Embryonic facial prominence (tissue), 1 donor: ENCODE data around the gene PFKFB3.
"Not testable (repeated sequence)": the region's sequence is repeated elsewhere in the genome, so short reads cannot be mapped to it uniquely, and the experiment has no call there.

Experiments
- DNase-seq: peaks from one replicate; pipeline ENCODE4 v3.0.0-alpha.2; 2016; ENCODE audit errors: extremely low spot score

The PFKFB3 gene

DNA sequence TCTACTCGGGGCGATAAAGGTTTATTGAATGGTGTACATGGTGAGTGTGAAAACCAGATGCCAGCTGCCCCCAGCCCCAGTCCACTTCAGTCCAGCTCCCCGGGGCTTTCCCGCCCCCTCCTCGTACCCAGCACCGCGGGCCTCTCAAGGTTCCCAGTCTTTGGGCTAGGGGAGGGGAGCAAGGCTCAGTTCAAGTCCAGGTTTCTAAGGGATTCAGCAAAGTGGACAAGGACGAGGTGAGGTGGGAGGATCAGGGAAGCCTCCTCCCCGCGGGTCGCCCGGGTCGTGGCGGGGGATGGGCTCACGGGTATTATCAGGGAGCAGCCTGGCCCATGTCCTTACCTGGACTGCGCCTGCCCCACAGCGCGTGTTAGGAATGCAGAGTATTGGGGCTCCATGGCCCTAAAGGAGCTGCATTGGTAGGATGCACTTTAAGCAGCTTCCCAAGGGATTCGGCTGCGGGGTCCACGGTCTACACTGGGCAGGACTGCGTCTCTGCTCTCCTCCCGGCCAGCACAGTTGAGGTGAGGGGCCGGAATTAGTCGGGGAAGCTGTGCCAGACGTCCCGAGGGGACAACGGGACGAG, 541 bp upstream of the PFKFB3 start:
- DNase-seq: no peak

DNA sequence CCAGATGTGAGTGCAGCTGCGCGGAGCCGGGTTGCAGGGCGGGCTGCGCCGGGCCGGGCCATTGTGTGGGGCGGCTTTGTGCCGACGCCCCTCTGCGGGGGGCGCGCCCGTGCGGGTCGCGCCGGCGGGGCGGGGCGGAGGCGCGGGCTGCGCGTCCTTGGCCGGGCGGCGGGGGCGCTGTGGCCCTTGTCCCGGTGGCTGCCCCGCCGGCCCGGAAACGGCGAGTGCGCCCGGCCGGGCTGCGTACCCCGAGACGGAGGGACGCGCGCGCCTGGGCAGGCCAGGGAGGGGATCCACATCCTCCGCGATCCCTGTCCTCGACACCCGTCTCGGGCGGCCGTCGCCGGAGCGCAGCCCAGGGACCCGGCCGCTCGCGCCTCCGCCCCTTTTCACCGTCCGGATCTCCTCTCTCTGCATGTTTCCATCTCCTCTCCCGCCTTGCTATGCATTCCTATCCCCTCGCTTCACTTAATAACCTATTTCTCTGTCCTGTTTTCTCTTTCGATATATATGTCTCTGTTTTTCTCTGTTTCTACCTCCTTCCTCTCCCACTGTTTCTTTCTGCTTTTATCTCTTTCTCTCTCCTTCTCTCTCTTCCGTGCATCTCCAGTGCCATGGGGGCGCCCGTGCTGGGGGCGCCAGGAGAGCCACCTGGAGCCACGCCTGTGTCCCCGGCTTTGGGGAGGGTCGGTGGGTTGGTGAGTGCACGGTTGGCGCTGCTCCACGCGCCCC, 765 bp downstream of the PFKFB3 start:
- no peak for DNase-seq

DNA sequence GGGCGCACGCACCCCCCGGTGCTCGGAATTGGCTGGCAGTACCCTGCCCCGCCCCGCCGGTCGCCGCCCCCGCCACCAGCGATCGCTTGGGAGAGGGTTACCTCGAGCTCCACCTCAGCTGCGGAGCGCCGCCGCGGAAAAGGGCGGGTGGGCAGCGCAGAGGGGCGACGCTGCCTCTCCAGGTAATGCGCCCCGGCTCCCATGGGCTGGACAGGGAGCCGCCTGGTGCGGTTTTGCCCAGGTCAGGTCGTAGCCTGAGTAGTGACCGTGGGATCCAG, 1.3 kb downstream of the PFKFB3 start:
- DNase-seq: no peak

DNA sequence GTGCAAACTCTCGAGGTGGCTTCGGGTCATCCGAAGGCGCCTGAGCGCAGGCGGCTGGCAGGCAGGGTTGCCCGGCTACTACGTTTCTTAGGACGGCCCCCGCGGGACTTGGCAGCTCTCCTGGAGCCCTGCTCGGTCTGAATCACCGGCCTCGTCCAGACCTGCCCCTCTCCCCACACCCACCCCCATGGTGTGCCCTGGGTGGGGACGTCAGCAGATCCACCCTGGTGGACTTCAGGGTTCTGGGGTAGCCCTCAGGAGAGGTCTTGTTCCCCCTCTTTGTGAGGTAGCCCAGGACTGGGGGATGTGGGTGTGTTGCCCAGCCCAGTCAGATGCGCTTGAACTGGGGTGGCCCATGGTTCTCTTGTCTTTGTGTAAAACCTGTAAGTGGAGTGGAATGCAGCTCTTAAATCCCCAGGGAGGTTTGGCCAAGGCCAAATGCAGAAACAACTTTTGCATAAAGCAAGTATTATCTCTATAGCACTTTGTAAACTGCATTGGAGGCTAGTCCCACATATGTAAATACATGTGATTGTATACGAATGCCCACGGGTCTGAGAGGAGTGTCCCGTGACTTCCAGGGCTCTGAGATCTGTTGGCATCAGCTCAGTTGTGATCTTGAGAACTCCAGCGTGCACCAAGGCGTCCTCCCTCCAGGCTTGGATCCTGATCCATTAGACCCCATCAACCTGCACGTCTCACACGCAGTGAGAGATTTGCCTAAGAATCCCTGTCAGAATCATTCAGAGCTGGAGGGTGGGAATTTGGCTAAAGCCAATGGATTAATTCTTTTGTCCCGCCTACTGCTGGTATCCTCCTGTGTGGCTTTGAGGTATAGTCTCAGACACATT, 1.8 kb downstream of the PFKFB3 start:
- DNase-seq: no peak

DNA sequence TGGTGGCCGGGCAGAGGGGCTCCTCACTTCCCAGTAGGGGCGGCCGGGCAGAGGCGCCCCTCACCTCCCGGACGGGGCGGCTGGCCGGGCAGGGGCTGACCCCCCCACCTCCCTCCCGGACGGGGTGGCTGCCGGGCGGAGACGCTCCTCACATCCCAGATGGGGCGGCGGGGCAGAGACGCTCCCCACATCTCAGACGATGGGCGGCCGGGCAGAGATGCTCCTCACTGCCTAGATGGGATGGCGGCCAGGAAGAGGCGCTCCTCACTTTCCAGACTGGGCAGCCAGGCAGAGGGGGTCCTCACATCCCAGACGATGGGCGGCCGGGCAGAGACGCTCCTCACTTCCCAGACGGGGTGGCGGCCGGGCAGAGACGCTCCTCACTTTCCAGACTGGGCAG, 3.8 kb downstream of the PFKFB3 start:
- not testable (repeated sequence) for DNase-seq

DNA sequence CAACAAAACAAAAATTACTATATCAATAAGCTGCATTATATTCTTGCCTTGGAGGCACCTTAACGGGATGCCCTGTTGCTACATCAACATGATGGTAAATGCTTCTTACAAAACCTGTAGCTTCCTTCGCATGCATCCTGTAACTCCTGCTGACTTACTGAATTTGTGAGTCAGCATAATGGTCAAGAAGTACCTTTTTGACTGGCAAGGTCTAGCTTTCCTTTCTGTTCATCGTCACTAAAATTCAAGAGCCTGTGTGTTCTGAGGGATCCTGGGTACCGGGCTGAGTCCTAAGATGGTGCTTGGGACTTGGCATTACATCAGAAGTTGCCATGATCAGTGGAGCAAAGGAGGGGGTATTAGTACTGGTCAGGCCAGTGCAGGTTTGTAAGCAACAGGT, 4.9 kb downstream of the PFKFB3 start:
- no peak for DNase-seq

GRCh38 chr10:6208799-6209235, 6.1 kb downstream of the PFKFB3 start:
- DNase-seq: no peak

DNA sequence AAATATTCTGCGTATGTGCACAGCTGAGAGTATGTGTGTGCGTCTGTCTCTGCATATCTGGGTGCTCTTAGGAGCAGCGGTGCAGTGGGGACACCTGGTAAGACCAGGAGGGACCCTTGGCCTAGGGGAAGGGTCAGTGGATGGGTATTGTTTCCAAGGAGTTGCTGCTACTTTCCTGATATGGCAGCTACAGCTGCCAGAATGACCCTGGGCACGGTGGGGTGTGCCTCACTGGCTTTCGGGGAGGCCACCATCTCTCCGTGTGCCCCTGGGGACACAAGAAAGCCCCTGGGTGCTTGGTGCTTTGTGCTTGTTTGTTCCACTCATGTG, 8.6 kb downstream of the PFKFB3 start:
- DNase-seq: no peak

GRCh38 chr10:6211671-6212635, 9.2 kb downstream of the PFKFB3 start:
- no peak for DNase-seq

GRCh38 chr10:6212806-6213205, 10.1 kb downstream of the PFKFB3 start:
- DNase-seq: no peak

DNA sequence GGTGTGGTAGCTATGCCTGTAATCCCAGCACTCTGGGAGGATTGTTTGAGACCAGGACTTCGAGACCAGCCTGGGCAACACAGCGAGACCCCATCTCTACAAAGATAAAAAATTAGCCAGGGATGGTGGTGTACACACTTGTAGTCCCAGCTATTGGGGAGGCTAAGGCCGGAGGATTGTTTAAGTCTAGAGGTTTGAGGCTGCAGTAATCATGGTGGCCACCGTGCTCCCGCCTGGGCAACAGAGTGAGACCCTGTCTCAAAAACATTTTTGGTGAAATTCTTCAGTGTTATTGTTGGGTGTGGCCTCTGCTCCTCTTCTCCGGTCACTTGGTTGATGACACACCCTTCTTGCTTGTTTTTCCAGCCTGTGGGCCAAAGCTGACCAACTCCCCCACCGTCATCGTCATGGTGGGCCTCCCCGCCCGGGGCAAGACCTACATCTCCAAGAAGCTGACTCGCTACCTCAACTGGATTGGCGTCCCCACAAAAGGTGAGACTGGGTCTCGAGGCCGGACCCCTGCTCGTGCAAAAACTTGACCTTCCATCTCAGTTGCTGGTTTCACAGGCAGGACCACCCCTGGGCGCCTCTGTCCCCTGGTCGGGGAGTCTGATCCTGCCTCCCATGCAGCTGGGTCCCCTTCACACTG, 10.6 kb downstream of the PFKFB3 start:
- DNase-seq: no peak

DNA sequence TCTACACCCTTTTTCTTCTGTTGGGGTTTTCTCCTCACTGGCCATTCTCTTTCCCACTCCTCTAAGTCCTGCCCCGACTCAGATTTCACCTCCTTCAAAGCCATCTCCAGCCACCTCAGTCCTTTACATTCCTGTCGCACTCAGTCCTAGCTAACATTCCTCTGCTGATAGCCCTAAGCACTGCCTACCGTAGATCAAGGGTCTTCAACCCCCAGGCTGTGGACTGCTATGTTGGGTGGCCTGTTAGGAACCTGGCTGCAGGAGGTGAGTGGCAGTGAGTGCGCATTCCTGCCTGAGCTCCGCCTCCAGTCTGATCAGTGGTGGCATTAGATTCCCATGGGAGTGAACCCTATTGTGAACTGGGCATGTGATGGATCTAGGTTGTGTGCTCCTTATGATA, 11.2 kb downstream of the PFKFB3 start:
- DNase-seq: no peak

DNA sequence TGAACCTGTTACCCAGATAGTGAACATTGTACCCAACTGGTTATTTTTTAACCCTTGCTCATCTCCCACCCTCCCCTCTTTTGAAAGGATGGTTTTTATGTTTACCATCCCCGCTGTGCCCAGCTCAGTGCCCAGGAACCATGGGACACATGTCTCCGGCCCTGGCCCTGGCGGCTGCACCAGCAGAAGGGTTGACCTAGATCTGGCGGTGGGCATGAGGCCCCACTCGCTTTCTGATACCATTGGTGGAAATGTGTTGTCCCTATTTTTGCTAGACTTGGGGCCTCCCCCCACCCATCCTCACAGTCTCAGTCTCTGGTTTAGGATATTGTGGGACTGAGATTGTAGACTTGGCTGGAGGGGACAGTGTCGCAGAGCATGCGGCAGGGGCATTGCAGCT, 11.9 kb downstream of the PFKFB3 start:
- DNase-seq: no peak

DNA sequence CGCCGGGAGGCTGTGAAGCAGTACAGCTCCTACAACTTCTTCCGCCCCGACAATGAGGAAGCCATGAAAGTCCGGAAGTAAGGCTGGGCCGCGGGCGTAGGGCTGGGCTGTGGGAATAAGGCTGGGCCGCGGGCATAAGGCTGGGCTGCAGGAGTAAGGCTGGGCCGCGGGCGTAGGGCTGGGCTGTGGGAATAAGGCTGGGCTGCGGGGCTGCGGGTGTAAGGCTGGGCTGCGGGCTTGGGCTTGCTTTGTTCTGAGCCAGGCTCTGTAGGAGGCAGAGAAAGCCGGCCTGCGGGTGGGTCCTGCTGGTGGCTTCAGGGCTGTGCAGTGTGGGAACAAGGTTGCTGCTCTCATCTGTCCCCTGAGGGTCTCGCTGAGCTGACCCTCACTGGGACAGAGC, 12.5 kb downstream of the PFKFB3 start:
- DNase-seq: no peak

- DNase-seq: no peak
Measured at GRCh38 chr10:6215683-6216484, 13.2 kb downstream of the PFKFB3 start.

- no peak for DNase-seq
Measured at GRCh38 chr10:6216916-6217315, 14.2 kb downstream of the PFKFB3 start.

GRCh38 chr10:6217611-6218010, 14.9 kb downstream of the PFKFB3 start:
- no peak for DNase-seq

GRCh38 chr10:6218692-6219493, 16.2 kb downstream of the PFKFB3 start:
- DNase-seq: no peak

DNA sequence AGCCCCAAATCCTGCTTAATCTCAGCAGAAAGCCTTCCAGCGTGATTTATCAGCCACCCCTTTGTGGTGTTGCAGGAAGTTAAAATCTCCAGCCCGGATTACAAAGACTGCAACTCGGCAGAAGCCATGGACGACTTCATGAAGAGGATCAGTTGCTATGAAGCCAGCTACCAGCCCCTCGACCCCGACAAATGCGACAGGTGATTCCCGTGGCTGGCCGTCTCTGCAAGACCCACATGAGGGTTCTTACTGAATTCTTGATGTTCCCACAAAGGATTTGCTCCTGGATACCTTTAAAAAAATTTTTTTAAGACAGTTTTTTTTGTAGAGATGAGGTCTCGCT, 16.7 kb downstream of the PFKFB3 start:
- no peak for DNase-seq
